ENCODE data around the gene MEX3A. TPM values are rescaled to one million over a fixed set of nuclear protein-coding genes. Genes with fewer than 3 reads are reported as not detected.
"Not testable (repeated sequence)": the region's sequence is repeated elsewhere in the genome, so short reads cannot be mapped to it uniquely, and the experiment has no call there.

MEX3A gene
- polyA plus RNA-seq, 3 donors = 43.2 to 53.5 (median 50.1) TPM

DNA sequence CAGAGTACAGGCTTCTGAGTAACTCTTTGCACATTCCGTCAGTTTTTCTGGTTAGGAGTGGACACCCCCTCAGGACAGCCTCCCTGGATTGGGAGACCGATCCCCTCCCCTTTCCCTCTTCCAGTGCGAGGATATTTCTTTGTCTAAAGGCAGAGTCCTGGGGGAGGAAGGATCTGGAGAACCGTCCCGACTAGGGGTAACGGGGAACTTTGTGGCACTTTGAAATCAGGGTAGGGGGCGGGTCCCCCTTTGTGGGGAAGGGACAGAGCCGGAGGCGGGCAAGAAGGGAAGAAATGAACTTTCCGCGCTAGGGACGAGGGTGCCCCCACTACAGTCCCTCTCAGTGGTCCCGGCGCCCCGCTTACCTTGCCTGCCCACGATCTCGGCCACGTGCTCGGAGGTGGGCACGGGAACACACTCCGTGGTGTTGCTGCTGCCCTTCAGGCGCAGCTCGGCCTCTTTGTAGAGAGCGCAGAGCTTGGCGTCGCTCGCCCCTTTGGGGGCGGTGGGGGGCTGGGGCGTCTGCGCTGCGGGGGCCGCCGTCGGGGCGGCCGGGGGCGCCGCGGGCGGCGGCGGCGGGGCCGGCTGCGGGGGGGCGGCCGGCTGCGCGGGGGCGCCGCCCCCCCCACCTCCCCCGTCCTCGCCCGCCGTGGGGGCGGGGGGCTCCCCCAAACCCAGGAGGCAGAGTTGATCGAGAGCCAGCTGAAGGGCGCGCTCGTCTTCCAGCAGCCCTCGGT lies 917 bp downstream of the MEX3A start:
- no peak for DNase-seq

DNA sequence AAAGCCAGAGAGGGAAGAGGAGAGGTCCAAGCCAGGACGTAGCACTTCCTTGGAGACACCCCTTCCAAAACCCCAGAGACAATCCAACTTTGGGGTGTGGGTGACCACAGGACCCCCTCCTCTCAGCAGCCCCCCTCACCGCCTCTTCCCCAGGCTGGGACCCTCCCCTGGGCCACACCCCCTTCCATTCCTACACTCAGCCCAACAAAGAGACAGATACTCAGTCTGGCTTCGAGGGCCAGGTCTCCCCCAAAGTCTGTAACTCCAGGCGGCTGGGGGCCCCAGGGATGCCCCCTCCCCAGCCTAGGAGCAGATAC lies 1.4 kb downstream of the MEX3A start:
- DNase-seq = no peak

DNA sequence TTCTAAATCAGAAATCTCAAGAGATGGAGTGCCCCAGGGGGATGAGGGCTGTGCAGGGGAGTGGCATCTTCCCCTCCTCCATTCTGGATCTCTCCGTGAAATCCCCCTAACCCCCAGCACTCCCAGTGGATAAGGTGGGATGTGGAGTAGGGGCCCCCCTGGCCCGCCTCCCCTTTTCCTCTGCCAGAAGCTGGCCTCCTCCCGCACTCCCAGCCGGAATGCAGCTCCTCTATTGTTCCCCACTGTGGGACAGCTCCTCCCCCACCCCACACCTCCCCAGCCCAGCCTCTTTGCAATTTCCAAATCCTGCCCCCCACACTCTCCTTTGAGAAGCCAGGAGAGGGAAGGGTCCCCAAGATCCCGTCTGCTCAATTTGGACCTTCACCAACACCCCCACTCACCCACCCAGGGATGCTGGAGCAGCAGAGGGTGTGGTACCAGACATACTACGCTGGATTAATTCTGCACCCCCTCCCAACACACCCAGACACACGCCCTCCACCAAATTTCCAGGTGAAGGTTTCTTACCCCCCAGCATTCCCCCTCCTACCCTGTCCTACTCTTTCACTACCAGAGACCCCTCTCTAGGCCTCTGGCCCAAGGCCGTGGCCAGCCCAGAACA lies 1.9 kb downstream of the MEX3A start:
- DNase-seq = no peak

DNA sequence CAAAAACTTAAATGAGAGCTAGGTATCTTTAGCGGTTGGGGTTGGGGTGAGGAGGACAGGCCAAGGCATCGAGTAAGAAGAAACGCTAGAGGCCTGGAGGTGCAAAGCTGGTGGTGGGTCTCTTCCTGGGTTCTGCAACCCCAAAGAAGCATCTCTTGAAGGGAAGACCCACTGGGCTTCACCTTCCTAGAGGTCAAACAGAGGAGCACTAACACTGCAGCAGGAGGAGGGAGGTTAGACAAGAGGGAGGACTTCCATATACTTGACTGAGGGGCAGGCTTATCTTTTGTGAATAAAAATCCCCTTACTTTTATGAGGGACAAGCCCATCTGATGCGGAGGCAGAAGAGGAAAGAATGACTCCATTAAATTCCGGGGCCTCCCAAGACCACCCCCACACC lies 2.5 kb downstream of the MEX3A start:
- DNase-seq = no peak

DNA sequence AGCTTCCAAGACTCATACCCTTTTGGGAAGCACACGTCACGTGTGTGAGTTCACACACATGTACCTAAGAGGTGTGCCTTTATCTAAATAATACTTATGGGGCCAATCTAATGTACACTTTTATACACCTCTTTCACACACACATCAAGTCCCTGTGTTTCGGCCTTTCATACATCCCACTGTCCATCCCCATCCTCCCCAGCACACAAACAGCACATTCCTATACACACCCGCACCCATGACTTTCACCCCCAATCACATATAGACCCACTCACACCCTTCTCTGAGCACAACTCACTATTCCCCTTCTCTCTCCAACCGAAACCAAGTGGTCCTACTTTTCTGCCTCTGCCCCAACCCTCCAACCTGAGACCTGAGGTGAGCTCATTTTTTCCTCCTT lies 3.5 kb downstream of the MEX3A start:
- no peak for DNase-seq

DNA sequence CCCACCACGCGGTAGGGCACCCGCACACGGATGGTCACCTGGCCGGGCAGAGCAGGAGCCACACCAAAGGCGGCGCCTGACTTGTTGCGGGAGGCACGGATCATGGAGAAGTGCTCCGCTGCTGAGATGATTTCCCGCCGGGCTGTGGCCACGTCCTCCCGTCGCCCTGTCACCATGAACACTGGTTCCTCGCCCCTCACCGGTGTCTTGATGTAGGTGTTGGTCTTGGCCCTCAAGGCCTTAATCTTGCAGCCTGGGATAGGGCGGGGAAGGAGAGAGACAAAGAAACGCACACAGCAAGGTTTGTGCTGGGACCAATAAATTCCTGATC lies 4.9 kb downstream of the MEX3A start:
- DNase-seq = no peak

DNA sequence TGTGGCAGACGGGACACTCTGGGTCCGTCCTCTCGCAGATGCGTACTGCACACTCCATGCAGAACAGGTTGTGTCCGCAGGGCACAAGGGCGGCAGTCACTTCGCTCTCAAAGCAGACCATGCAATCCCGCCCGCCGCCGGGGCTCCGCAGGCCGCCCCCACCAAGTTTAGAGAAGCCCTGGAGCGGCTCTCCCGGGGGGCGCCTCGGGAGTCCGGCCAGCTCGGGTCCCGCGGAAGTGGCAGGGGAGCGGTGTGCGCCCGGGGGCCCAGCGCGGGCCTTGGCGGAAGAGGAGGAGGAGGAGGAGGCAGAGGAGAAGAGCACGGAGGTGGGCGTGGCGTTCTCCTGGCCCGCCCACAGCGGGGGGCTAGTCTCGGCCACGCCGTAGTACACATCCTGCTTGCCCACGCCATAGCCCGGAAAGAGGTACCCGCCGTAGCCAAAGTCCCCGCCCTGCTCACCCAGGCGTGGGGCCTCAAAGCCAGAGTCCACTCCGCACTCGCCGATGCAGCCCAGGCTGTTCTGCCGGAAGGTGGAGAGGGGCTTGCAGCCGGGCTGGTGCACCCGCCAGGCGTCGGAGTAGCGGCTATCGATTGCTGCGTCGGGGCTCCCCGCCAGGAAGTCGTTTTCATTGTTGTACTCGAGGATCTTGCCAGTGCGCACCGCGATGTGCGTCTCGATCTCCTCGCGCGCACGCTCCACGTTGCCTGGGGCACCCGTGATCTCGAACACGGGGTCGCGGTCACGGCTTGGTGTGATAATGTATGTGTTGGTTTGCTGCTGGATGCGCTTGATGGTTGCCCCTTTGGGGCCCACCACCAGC lies 5.4 kb downstream of the MEX3A start:
- DNase-seq = peak; percentile 54

DNA sequence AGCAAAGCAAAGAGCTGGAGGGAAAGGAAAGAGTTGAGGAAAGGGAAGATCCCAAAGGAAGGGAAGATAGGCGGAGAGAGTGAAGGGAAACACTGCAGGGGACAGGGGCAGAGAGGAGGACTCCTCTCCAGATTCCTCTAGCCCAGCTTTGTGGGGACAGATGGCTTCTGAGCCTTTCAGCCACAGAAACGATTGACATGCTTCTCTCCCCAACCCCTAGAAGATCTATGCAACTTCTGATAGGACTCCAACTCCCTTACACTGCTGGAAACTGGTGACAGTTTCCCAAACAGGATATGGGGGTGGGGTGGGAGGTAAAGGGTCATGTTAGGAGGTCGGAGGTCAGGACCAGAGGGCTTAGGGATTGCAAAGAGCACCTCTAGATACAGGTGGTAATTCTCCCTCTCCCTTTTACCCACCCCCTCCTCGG lies 6.5 kb downstream of the MEX3A start:
- DNase-seq = no peak

DNA sequence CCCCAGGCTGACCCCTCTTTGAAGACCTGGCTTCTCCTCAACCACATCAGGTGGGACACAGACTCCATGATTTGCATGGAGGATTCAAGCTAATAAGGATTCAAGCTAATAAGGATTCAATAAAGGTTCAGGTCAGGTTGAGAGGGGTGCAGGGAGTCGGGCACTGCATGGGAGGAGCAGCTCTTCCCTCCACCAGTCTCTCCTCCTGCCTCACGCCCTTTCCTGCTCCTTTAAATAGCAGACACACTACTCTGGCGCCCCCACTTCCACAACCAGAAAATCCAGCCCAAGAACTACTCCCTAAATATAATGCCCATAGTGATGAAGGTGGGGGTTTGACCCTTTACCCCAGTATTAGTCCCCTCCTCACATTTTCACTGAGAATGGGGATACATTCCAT lies 7.1 kb downstream of the MEX3A start:
- DNase-seq = no peak

DNA sequence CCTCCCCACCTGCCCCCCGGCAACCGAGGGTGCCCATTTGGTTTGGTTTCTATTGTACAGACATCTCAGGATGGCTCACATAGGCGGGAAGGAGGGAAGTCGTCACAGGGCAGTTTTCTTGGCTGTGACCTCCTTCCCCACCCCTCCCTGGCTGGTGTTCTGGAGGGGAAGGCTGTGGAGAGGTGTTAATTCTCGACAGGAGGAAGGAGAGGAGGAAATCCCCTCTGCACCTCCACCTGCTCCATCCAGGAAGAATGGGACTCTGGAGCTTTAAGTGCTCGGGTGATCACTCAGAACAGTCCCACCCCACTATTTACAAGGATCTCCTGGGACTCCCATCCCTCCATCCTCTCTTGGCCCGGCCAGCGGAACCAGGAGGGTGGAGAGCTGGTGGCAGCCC lies 7.6 kb downstream of the MEX3A start:
- DNase-seq = no peak

DNA sequence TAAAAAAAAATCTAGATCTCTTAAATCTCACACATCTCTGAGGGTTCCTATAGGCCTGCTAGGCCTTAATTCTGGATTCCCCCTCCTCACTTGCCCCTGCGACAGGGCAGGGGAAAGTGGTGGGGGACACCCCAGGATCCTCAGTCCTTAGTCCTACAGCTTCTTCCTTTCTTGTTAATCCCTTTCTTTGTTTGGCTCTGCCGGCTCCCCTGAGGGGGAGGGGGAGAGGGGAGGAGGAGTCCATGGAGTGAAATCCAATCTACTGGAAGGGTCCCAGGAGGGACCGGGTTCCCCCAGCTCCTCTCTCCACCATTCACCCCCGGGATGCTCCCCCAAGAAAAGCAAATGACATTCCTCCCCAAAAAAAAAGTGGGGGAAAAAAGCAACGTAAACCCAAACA lies 8.5 kb downstream of the MEX3A start:
- DNase-seq = no peak

DNA sequence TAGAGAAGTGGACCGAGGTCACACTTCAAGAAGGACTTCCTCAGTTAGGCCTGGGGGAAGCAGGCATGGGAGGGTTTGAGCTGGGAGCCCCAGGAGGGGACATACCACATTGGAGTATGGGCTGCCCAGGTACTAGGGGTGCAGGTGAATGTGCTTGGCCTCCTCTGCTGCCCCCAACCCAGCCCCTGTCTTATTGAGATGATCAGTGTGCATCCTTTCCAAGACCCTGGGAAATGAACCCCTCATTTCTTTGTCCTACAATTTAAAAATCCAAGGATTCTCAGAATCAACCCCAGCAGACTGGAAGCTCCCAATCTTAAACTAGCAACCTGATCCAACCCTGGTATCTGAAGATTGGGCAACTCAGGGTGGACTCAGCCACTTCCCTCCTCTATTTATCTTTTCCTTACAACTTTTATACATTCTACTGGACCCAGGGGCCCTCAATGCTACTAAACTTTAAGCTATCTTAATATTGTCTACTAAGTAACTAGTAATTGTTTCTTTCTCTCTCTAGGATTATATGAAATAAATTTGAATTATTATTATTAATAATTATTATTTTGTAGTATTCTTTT lies 9.1 kb downstream of the MEX3A start:
- DNase-seq = no peak

DNA sequence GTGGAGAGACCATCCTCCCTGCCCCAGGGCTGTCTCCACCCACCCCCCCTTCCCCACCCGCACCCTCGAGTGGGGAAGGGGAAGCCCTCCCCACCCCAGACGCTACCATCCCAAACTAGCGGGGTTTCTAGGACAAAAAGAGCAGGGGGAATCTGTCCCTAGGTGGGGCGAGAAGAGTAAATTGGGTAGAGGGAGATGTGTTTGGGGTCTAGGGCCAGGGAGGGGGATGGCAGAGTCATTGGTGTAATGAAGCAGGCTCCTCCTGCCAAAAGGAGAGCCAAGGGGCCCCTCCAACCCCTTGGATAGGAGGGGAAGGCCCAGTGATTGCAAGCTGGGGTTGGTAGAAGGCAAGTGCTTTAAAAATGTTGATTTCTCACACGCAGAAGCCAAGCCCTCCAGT lies 10.0 kb downstream of the MEX3A start:
- DNase-seq = no peak

DNA sequence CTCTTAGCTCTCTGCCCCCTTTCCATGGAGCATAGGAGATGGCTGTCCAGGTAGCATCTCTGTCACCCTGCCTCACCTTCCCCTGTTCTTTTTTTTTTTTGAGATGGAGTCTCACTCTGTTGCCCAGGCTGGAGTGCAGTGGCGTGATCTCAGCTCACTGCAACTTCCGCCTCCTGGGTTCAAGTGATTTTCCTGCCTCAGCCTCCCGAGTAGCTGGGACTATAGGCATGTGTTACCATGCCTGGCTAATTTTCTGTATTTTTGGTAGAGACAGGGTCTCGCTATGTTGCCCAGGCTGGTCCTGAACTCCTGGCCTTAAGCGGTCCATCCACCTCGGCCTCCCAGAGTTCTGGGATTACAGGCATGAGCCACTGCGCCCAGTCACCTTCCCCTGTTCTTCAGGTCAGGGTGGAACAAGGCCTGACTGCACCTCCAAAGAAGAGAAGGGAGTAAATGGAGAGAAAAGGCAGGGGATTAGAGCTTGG lies 10.9 kb downstream of the MEX3A start:
- DNase-seq = not testable (repeated sequence)

DNA sequence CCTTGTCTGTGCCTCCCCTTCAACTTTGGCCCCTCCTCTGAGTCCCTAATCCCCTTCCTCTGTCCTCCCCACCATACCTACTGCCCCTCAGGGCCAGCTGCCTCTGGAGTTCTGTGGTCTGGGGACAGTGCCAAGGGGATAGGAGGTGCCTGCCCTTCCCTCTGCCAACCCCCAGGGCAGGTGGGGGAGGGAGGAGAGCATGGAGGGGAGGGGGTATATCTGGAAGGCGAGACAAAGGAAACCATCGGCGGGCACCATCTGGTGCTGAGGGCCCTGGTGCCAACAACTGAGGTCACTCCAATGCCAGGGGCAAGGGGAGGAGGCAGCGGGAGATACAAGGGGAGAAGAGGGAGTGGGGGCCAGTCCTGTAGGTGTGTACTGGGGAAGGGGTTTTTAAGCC lies 11.7 kb downstream of the MEX3A start:
- DNase-seq = no peak

DNA sequence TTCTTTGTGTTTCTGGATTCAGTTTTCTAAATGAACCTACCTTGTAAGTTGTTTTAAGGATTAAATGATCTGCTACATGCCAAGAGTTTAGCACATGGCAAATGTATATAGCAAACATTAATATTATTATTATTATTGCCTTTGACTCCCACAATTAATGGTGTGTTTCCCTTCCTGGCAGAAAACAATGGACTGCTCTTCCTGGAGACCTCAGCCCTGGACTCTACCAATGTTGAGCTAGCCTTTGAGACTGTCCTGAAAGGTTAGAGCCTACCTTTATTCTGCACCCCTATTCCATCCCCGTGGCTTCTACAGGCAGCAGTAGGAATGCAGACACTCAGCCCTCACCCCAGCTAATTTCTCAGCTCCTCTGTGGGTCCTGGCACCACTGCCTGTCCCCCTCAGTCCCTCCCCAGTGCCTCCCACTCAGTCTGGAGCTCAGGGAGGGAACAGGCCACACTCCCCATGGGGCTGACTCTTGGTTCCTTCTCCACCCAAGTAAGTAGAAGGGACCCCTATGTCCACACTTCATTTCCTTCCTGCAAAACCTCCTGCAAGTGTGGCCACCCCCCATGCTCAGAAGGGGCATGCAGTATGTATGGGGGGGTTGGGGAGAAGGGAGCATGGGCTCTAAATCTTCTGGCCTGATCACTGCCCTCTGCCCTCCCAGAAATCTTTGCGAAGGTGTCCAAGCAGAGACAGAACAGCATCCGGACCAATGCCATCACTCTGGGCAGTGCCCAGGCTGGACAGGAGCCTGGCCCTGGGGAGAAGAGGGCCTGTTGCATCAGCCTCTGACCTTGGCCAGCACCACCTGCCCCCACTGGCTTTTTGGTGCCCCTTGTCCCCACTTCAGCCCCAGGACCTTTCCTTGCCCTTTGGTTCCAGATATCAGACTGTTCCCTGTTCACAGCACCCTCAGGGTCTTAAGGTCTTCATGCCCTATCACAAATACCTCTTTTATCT lies 12.5 kb downstream of the MEX3A start:
- DNase-seq = no peak

DNA sequence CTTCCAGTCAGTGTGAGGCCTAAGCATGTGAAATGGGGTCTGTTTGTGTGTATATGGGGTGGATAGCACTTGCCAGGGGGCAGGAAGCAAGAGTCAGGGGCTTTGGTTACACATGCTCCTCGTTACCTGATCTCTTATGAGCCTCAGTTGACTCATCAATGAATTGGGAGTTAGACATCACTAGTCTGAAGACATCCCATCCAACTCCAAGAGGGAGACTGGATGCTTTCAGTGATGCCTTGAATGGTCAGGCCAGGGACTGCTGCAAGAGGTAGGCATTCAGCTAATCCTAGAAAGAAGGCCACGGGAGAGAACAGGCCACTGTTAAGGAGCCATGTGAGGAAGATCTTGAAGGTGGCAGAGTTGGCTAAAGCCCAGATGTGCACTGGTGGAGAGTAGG lies 15.0 kb downstream of the MEX3A start:
- DNase-seq = no peak

DNA sequence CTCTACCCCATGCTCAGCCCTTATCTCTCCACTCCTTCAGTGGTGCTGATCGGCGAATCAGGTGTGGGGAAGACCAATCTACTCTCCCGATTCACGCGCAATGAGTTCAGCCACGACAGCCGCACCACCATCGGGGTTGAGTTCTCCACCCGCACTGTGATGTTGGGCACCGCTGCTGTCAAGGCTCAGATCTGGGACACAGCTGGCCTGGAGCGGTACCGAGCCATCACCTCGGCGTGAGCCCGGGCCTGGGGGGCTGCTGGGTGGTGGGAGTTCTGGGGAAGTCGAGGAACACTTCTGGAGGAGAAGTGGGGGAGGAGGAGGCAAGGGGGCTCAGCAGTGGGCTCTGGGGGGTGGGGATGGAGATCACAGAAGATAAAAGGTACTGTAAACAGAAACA lies 16.4 kb downstream of the MEX3A start:
- no peak for DNase-seq

DNA sequence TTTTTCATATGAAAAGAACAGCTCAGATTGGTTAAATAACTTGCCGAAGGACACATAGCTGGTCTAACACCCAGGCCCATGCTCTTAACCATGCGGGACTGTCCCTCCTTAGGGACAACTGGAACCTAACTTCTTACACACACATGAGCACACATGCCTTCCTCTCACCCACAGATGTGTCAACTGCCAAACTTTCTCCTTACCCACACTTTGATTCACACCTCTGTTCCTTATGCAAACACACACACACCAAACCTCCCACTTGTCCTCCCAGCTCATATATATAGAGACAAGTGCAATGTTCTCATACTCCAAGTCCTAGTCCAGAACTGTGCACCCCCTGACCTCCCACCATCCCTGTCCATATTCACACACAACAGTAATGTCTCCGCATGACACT lies 17.1 kb downstream of the MEX3A start:
- DNase-seq = no peak

DNA sequence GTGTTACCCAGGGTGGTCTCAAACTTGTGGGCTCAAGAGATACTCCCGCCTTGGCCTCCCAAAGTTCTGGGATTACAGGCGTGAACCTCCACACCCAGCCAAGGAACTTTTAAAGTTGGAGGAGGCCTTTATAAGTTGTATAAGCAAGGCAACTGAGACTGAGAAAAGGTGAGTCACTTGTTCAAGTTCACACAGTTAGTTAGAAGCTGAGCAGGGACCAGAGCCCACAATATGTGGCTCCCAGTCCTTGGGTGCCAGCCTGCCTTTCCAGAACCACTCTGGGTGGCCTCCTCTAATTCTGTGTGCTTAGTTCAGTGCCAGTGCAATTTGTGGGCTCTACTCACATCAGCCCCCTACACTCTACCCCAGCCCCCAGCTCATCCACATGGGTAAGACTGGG lies 17.6 kb downstream of the MEX3A start:
- no peak for DNase-seq

DNA sequence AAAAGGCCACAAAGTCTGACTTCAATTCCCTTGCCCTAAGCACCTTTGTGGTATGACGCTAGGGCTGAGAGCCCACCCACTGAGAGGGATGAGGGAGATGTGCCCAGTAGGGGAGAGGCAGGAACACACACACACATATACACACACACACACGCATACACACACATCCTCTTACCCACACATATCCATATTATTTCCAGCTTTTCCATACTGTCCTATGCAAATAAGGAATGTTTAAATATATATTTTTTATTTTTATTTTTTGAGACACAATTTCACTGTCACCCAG lies 18.3 kb downstream of the MEX3A start:
- no peak for DNase-seq

DNA sequence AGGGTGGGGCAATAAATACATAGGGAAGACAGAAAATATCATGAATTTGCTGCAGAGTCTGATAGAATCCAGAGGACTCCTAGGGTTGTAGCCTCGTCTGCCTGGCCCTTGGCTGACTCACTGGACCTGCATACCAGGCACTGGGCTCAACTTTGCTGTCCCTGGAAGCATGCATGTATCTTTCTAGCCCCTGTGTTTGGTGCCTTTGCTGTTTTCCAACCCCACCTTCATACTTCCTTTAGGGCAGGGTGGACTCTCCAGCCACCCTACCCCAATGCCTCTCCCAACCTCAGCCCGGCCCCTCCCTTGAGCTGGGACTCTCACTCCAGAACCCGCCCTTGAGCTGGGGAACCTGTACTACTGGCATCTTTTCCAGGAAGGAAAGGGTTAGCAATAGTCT lies 20.1 kb downstream of the MEX3A start:
- DNase-seq = no peak

All from renal pelvis (tissue), 4 donors.